Measurements from ENCODE around the gene GALNTL6. TPM values are rescaled to one million over a fixed set of nuclear protein-coding genes. Genes with fewer than 3 reads are reported as not detected.

The GALNTL6 gene
- not detected in 2 replicates for total RNA-seq

GRCh38 chr4:171812665-171813525 lies at the start of gene GALNTL6:
TSS of gene GALNTL6 (plus strand) at chr4:171813404.

Data from subcutaneous preadipocyte (primary cell).